ENCODE results near the gene SOX4.

Gene SOX4

DNA sequence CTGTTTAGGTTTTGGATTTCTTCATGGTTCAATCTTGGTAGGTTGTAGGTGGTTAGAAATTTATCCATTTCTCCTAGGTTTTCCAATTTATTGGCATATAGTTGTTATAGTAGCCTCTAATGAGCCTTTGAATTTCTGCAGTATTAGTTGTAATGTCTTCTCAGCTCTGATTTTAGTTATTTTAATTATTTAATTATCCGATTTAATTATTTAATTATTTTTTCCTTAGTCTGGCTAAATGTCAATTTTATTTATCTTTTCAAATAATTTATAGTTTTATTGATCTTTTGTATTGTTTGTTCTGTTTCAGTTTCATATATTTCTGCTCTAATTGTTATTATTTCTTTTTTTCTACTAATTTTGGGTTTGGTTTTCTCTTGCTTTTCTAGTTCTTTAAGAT, 28.1 kb upstream of the SOX4 start (continued):
- TF ChIP-seq ZNF514 (tag by site-specific recombination; IDR thresholded peaks at IDR 0.05) (peak; percentile 94; the same call in 1 of the 2 replicates), ZFP37 (tag by site-specific recombination; IDR thresholded peaks at IDR 0.05) (no peak), ZNF747 (tag by site-specific recombination; IDR thresholded peaks at IDR 0.05) (no peak), ZNF16 (tag by site-specific recombination; IDR thresholded peaks at IDR 0.05; ENCODE audit: low read depth) (no peak), ZNF157 (tag by site-specific recombination; IDR thresholded peaks at IDR 0.05) (no peak), ZNF580 (tag by site-specific recombination; IDR thresholded peaks at IDR 0.05) (no peak), ZNF10 (tag by site-specific recombination; IDR thresholded peaks at IDR 0.05) (no peak), ZXDB (tag by site-specific recombination; IDR thresholded peaks at IDR 0.05) (no peak), ZNF548 (tag by site-specific recombination; IDR thresholded peaks at IDR 0.05) (0 out of 2 replicates have a peak, but pooled peaks have one; percentile 28), REPIN1 (tag by site-specific recombination; IDR thresholded peaks at IDR 0.05; ENCODE audit: low read depth) (no peak), ZNF341 (tag by site-specific recombination; IDR thresholded peaks at IDR 0.05; ENCODE audit: low read depth) (0 out of 2 replicates have a peak, but pooled peaks have one; percentile 24), ZNF114 (tag by site-specific recombination; IDR thresholded peaks at IDR 0.05) (no peak), TCF7L2 (IDR thresholded peaks at IDR 0.05; ENCODE audit: borderline replicate concordance, low read depth, low read length) (no peak), ZNF112 (tag by site-specific recombination; IDR thresholded peaks at IDR 0.05) (no peak), ZIC2 (tag by site-specific recombination; IDR thresholded peaks at IDR 0.05) (no peak), ZSCAN16 (tag by site-specific recombination; IDR thresholded peaks at IDR 0.05) (no peak), ZBTB1 (tag by site-specific recombination; IDR thresholded peaks at IDR 0.05) (no peak), ZNF24 (tag by site-specific recombination; IDR thresholded peaks at IDR 0.05) (no peak), ZNF768 (tag by site-specific recombination; IDR thresholded peaks at IDR 0.05) (no peak), ZNF394 (tag by site-specific recombination; IDR thresholded peaks at IDR 0.05; ENCODE audit: borderline replicate concordance) (peak; percentile 87; the same call in 1 of the 2 replicates), KLF16 (tag by site-specific recombination; IDR thresholded peaks at IDR 0.05) (no peak), ZNF629 (tag by site-specific recombination; IDR thresholded peaks at IDR 0.05) (0 out of 2 replicates have a peak, but pooled peaks have one; percentile 29), ZSCAN23 (tag by site-specific recombination; IDR thresholded peaks at IDR 0.05) (no peak), ZNF266 (tag by site-specific recombination; IDR thresholded peaks at IDR 0.05; ENCODE audit: low read depth) (peak; percentile 93), ZNF623 (tag by site-specific recombination; IDR thresholded peaks at IDR 0.05) (peak; percentile 63), ZNF2 (tag by site-specific recombination; IDR thresholded peaks at IDR 0.05) (no peak), AEBP2 (tag by site-specific recombination; IDR thresholded peaks at IDR 0.05; ENCODE audit: borderline replicate concordance) (no peak), ZNF792 (tag by site-specific recombination; IDR thresholded peaks at IDR 0.05) (no peak), ZNF155 (tag by site-specific recombination; IDR thresholded peaks at IDR 0.05) (0 out of 2 replicates have a peak, but pooled peaks have one; percentile 58), GLIS2 (tag by site-specific recombination; IDR thresholded peaks at IDR 0.05) (no peak)
- TF ChIP-seq, protein P1, sequence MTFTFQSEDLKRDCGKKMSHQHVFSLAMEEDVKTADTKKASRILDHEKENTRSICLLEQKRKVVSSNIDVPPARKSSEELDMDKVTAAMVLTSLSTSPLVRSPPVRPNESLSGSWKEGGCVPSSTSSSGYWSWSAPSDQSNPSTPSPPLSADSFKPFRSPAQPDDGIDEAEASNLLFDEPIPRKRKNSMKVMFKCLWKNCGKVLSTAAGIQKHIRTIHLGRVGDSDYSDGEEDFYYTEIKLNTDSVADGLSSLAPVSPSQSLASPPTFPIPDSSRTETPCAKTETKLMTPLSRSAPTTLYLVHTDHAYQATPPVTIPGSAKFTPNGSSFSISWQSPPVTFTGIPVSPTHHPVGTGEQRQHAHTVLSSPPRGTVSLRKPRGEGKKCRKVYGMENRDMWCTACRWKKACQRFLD (tag by site-specific recombination; IDR thresholded peaks at IDR 0.05) = no peak
- TF ChIP-seq, protein P2, sequence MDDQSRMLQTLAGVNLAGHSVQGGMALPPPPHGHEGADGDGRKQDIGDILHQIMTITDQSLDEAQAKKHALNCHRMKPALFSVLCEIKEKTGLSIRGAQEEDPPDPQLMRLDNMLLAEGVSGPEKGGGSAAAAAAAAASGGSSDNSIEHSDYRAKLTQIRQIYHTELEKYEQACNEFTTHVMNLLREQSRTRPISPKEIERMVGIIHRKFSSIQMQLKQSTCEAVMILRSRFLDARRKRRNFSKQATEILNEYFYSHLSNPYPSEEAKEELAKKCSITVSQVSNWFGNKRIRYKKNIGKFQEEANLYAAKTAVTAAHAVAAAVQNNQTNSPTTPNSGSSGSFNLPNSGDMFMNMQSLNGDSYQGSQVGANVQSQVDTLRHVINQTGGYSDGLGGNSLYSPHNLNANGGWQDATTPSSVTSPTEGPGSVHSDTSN (CRISPR knock-in tag; IDR thresholded peaks at IDR 0.05) = no peak
- TF ChIP-seq, protein P3, sequence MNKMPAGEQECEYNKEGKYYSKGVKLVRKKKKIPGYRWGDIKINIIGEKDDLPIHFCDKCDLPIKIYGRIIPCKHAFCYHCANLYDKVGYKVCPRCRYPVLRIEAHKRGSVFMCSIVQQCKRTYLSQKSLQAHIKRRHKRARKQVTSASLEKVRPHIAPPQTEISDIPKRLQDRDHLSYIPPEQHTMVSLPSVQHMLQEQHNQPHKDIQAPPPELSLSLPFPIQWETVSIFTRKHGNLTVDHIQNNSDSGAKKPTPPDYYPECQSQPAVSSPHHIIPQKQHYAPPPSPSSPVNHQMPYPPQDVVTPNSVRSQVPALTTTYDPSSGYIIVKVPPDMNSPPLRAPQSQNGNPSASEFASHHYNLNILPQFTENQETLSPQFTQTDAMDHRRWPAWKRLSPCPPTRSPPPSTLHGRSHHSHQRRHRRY (tag by site-specific recombination; IDR thresholded peaks at IDR 0.05) = no peak
